Measurements from ENCODE around the gene HMGXB4.

DNA sequence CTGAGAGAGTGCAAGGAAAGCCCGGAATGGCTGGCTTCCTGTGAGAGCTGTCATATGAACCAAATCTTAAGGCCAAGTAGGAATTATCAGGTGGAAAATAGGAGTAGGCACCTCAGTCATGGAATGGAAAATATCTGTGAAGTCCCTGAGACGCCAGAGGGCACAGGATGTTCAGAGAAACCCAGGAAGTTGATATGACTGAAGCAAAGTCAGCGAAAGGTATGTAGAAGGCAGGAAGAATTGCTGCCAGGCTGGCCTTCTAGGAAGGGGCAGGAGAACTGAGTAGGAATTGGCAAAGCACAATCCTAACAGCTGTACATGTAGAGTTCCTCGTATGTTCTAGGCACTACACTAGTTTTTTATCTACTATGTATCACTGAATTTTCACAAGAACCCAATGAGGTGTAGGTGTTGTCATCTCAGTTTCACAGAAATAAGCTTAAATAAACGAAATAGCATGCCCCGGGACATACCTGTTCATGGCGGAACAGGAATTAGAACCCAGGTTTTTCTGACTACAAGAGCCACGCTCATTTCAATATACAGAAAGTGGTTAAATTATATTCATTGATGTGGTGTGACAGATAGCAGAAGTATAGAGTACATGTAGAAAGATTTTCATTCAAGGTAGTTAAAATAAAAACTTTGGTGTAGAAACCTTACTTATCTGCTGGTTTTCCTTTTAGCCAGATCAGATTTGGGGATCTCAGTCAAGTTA lies 17.0 kb downstream of the HMGXB4 start:
- no peak for TF ChIP-seq EZH2 (IDR thresholded peaks at IDR 0.05; ENCODE audit: borderline replicate concordance, low read depth, low read length, severe bottlenecking)
- TF ChIP-seq, protein P1, sequence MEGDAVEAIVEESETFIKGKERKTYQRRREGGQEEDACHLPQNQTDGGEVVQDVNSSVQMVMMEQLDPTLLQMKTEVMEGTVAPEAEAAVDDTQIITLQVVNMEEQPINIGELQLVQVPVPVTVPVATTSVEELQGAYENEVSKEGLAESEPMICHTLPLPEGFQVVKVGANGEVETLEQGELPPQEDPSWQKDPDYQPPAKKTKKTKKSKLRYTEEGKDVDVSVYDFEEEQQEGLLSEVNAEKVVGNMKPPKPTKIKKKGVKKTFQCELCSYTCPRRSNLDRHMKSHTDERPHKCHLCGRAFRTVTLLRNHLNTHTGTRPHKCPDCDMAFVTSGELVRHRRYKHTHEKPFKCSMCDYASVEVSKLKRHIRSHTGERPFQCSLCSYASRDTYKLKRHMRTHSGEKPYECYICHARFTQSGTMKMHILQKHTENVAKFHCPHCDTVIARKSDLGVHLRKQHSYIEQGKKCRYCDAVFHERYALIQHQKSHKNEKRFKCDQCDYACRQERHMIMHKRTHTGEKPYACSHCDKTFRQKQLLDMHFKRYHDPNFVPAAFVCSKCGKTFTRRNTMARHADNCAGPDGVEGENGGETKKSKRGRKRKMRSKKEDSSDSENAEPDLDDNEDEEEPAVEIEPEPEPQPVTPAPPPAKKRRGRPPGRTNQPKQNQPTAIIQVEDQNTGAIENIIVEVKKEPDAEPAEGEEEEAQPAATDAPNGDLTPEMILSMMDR (IDR thresholded peaks at IDR 0.05; ENCODE audit: borderline replicate concordance, extremely low read depth, low read length, poor library complexity, severe bottlenecking) = no peak

Data from DND-41 (cell line).